ENCODE data around the gene FBXO10. TPM values are rescaled to one million over a fixed set of nuclear protein-coding genes. Genes with fewer than 3 reads are reported as not detected.

Gene FBXO10
- total RNA-seq, 4 donors from 2014 or later: 6.6 to 17.5 (median 12.2) TPM

DNA sequence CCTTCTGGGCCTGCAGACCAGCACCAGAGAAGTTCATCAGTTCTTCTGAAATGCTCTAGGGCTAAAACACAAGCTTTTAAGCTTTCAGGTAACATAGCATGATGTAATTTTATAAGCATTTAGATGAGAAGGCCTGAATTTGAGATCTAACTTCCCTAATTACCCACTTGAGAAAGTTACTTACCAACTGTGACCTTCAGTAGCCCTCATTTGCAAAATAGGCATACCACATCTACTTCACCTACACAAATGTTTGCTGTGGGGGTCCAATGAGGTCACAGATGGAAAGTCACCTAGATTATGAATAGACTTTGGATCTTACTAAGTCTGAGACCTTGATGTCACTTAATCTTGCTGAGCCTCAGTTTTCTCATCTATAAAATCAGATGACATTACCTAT lies 36.5 kb downstream of the FBXO10 start:
- no peaks in the 10 kb centered on the region for H3K27me3 ChIP-seq
- no peaks in the 10 kb centered on the region for H3K9me3 ChIP-seq
- peak overlapping the region in 1 of 3 donors; percentile 76 for H3K27ac ChIP-seq
- H3K36me3 ChIP-seq: peaks cover 7 to 11% of the 10 kb centered on the region in 2 donors
- TF ChIP-seq, protein P1, sequence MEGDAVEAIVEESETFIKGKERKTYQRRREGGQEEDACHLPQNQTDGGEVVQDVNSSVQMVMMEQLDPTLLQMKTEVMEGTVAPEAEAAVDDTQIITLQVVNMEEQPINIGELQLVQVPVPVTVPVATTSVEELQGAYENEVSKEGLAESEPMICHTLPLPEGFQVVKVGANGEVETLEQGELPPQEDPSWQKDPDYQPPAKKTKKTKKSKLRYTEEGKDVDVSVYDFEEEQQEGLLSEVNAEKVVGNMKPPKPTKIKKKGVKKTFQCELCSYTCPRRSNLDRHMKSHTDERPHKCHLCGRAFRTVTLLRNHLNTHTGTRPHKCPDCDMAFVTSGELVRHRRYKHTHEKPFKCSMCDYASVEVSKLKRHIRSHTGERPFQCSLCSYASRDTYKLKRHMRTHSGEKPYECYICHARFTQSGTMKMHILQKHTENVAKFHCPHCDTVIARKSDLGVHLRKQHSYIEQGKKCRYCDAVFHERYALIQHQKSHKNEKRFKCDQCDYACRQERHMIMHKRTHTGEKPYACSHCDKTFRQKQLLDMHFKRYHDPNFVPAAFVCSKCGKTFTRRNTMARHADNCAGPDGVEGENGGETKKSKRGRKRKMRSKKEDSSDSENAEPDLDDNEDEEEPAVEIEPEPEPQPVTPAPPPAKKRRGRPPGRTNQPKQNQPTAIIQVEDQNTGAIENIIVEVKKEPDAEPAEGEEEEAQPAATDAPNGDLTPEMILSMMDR (IDR thresholded peaks at IDR 0.05): no peak
- TF ChIP-seq POLR2A (IDR thresholded peaks at IDR 0.05): no peak
- intact Hi-C loops (cut with DNase I): no loop called here
- no peak overlapping the region for H3K4me3 ChIP-seq (replicated peaks in 1 of 3)
- H3K4me1 ChIP-seq: peaks cover 10 to 17% of the 10 kb centered on the region in 2 donors
- DNase-seq: no peak

DNA sequence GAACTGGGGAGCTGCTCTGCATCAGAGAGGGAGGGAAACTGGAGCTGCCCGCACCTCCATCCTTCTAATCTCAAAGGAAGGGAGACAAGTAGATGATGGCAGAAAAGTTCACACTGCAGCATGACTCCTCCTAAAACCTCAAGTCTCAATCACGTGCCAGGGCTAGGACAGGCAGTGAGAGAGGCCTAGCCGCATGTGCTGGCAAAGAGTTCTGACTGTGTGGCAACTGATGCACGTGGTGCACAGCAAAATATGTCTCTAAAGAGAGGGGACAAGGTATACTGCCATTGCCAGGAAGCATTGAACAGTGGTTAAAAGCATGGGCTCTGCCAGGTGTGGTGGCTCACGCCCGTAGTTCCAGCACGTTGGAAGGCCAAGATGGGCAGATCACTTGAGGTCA lies 38.1 kb downstream of the FBXO10 start:
- WGBS, 2 donors: 92 to 98% methylated on average over 7 of the region's 7 CpGs
- H3K27ac ChIP-seq: no peak overlapping the region
- peaks cover 10 to 17% of the 10 kb centered on the region in 2 donors for H3K4me1 ChIP-seq
- intact Hi-C loops (cut with DNase I): no loop called here
- no peak for TF ChIP-seq POLR2A (IDR thresholded peaks at IDR 0.05)
- TF ChIP-seq, protein P1 (IDR thresholded peaks at IDR 0.05): no peak
- H3K27me3 ChIP-seq: no peaks in the 10 kb centered on the region
- H3K36me3 ChIP-seq: peaks cover 7 to 11% of the 10 kb centered on the region in 2 donors
- DNase-seq: no peak
- H3K4me3 ChIP-seq (replicated peaks in 1 of 3): no peak overlapping the region
- no peaks in the 10 kb centered on the region for H3K9me3 ChIP-seq

DNA sequence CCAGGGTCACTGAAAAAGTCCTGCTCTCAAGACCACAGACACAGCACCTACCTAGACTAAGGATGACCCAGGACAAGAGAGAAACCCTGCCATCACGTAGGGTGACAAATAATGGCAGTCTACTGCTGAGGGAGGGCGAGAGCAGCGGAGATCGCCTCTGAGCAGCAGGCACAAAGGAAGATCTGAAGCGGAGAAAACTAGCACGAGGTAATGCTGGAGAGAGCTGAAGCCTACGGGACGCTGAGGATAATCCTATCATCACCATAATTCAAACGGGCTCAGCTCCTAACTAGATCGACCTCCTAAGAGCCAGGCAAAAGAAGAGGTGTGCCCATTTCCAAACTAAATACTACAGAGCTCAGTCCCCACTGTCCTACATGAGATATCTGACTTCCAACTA lies 41.3 kb downstream of the FBXO10 start:
- 71 to 79% methylated on average over 10 of the region's 10 CpGs for WGBS, 2 donors
- no peak overlapping the region for H3K27ac ChIP-seq
- intact Hi-C loops (cut with DNase I): no loop called here
- TF ChIP-seq POLR2A (IDR thresholded peaks at IDR 0.05): no peak
- TF ChIP-seq, protein P1 (IDR thresholded peaks at IDR 0.05): no peak
- no peaks in the 10 kb centered on the region for H3K9me3 ChIP-seq
- peaks cover 7 to 11% of the 10 kb centered on the region in 2 donors for H3K36me3 ChIP-seq
- H3K4me3 ChIP-seq (replicated peaks in 1 of 3): no peak overlapping the region
- H3K27me3 ChIP-seq: no peaks in the 10 kb centered on the region
- no peaks in the 10 kb centered on the region for H3K4me1 ChIP-seq
- no peak for DNase-seq

DNA sequence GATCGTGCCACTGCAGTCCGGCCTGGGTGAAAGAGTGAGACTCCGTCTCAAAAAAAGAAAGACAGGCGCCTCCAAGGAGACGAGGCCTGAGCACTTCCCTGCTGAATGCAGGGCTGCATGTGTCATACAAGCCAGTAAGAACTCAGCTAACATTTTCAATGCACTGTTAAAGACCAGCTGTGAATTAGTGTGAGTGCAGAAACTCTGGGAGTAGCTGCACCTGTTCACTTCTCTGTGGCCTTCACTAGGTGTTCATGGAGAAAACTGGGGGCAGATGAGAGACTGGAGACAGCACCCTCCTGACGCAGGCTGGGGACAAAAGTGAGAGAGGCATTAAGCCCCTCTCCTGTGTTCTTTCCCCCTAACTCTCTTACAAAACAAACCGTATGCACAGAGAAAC lies 41.8 kb downstream of the FBXO10 start:
- Histone ChIP-seq H3K9me3 (no peaks in the 10 kb centered on the region), H3K27ac (no peak overlapping the region), H3K36me3 (peaks cover 7 to 11% of the 10 kb centered on the region in 2 donors), H3K4me1 (no peaks in the 10 kb centered on the region), H3K4me3 (replicated peaks in 1 of 3) (no peak overlapping the region), H3K27me3 (no peaks in the 10 kb centered on the region)
- WGBS, 2 donors: 84 to 87% methylated on average over 7 of the region's 7 CpGs
- intact Hi-C loops (cut with DNase I): no loop called here
- TF ChIP-seq, protein P1 (IDR thresholded peaks at IDR 0.05): no peak
- TF ChIP-seq POLR2A (IDR thresholded peaks at IDR 0.05): no peak
- no peak for DNase-seq

DNA sequence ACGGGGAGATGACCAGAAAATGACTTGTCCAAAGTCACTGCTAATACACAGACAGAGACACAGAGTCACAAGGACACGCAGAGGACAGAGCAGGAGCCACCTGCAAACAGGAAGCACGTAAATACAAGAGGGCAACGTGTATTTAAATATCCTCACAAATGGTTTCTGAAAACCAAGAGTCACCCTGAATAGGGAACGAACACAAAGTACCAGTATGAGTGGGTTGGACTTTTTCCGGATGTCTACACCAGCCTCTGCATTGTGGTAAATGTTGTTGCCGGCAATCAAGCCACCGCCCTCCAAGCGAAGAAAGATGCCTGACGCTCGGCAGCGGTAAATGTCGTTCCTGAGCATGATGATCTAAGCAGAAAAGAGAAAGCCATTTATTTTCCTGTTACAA lies 44.5 kb downstream of the FBXO10 start:
- intact Hi-C loops (cut with DNase I): no loop called here
- WGBS, 2 donors: 90 to 95% methylated on average over 13 of the region's 13 CpGs
- TF ChIP-seq POLR2A (IDR thresholded peaks at IDR 0.05): no peak
- TF ChIP-seq, protein P1 (IDR thresholded peaks at IDR 0.05): no peak
- Histone ChIP-seq H3K36me3 (peaks cover 4 to 8% of the 10 kb centered on the region in 2 donors), H3K4me3 (replicated peaks in 1 of 3) (no peak overlapping the region), H3K4me1 (no peaks in the 10 kb centered on the region), H3K9me3 (no peaks in the 10 kb centered on the region), H3K27me3 (no peaks in the 10 kb centered on the region), H3K27ac (no peak overlapping the region)
- no peak for DNase-seq

Measured in thyroid gland (tissue), 4 donors.